ENCODE measurements around the gene EIF4E3. TPM values are rescaled to one million over a fixed set of nuclear protein-coding genes. Genes with fewer than 3 reads are reported as not detected.

Gene EIF4E3
- total RNA-seq, 1 donor, result 2.9 TPM

GRCh38 chr3:71721002-71721401 is 4.2 kb downstream of the EIF4E3 start:
- no peaks in the 10 kb centered on the region for H3K79me2 ChIP-seq (ENCODE audit: insufficient read depth, low read length)
- H2AFZ ChIP-seq (ENCODE audit: low read length), result no peak overlapping the region
- no peaks in the 10 kb centered on the region for H4K20me1 ChIP-seq (ENCODE audit: insufficient read depth, low read length)
- no peaks in the 10 kb centered on the region for H3K36me3 ChIP-seq (ENCODE audit: insufficient read depth, low read length)
- DNase-seq (ENCODE audit: insufficient read length, low spot score, missing footprints), result no peak
- H3K4me1 ChIP-seq (ENCODE audit: insufficient read depth, low read length), result peaks cover 7% of the 10 kb centered on the region
- no peak overlapping the region for H3K27ac ChIP-seq (ENCODE audit: low read depth, low read length)
- no peaks in the 10 kb centered on the region for H3K9me3 ChIP-seq (ENCODE audit: low read depth, low read length)
- H3K4me2 ChIP-seq (ENCODE audit: insufficient read depth, low read length), result no peak overlapping the region
- no peak overlapping the region for H3K4me3 ChIP-seq (ENCODE audit: insufficient read depth, low read length)
- H3K27me3 ChIP-seq (ENCODE audit: insufficient read depth, low read length), result peaks cover 42% of the 10 kb centered on the region
- no peak for TF ChIP-seq CTCF (IDR thresholded peaks at IDR 0.05; ENCODE audit: extremely low read depth, low read depth, low read length)

DNA sequence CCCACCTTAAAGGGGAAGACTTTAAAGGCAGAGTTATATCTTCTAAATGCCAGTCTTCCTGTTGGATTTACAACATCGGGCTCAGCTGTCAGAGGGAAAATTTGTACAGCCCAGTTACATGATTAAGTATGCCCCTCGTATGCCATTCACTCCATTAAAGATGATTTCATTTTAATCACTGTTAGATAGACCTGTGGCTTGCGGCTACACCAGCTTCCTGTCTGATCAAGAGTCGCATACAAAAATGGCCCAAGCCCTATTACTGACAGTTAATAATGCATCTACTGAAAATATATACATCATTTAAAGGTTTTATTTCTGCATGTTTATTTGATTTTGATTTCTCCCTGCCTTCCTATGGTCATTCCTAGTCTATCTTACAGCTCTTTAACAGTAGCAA is 7.1 kb downstream of the EIF4E3 start:
- Histone ChIP-seq H3K9me3 (ENCODE audit: low read depth, low read length) (no peaks in the 10 kb centered on the region), H2AFZ (ENCODE audit: low read length) (no peak overlapping the region), H4K20me1 (ENCODE audit: insufficient read depth, low read length) (no peaks in the 10 kb centered on the region), H3K79me2 (ENCODE audit: insufficient read depth, low read length) (no peaks in the 10 kb centered on the region), H3K4me3 (ENCODE audit: insufficient read depth, low read length) (no peak overlapping the region), H3K36me3 (ENCODE audit: insufficient read depth, low read length) (no peaks in the 10 kb centered on the region), H3K4me1 (ENCODE audit: insufficient read depth, low read length) (no peaks in the 10 kb centered on the region), H3K27me3 (ENCODE audit: insufficient read depth, low read length) (peaks cover 32% of the 10 kb centered on the region), H3K4me2 (ENCODE audit: insufficient read depth, low read length) (no peak overlapping the region), H3K27ac (ENCODE audit: low read depth, low read length) (no peak overlapping the region)
- no peak for TF ChIP-seq CTCF (IDR thresholded peaks at IDR 0.05; ENCODE audit: extremely low read depth, low read depth, low read length)
- no peak for DNase-seq (ENCODE audit: insufficient read length, low spot score, missing footprints)

DNA sequence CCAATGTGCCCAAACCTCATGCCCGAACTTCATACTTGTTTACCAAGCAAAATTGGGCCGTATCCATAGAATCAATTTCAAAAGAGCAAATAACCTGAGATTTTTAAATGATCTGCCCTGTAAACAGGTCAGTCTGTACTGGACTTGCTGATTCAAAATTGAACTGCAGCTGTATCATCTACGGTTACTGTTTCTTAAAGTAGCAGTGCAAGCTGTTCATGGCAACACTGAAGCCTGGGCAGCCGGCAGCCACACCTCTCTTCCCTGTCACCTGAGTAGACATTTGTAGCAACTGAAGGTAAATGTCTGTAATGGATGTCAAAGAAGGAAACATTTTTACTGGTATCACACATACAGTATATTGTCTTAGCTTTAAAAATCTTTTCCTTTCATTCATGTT is 10.6 kb downstream of the EIF4E3 start:
- H3K36me3 ChIP-seq (ENCODE audit: insufficient read depth, low read length), result no peaks in the 10 kb centered on the region
- H3K4me3 ChIP-seq (ENCODE audit: insufficient read depth, low read length), result no peak overlapping the region
- H3K4me1 ChIP-seq (ENCODE audit: insufficient read depth, low read length), result no peaks in the 10 kb centered on the region
- no peak for TF ChIP-seq CTCF (IDR thresholded peaks at IDR 0.05; ENCODE audit: extremely low read depth, low read depth, low read length)
- no peak overlapping the region for H2AFZ ChIP-seq (ENCODE audit: low read length)
- H3K9me3 ChIP-seq (ENCODE audit: low read depth, low read length), result no peaks in the 10 kb centered on the region
- peaks cover 21% of the 10 kb centered on the region for H3K27me3 ChIP-seq (ENCODE audit: insufficient read depth, low read length)
- no peaks in the 10 kb centered on the region for H3K79me2 ChIP-seq (ENCODE audit: insufficient read depth, low read length)
- no peak overlapping the region for H3K4me2 ChIP-seq (ENCODE audit: insufficient read depth, low read length)
- H3K27ac ChIP-seq (ENCODE audit: low read depth, low read length), result no peak overlapping the region
- no peak for DNase-seq (ENCODE audit: insufficient read length, low spot score, missing footprints)
- H4K20me1 ChIP-seq (ENCODE audit: insufficient read depth, low read length), result no peaks in the 10 kb centered on the region

DNA sequence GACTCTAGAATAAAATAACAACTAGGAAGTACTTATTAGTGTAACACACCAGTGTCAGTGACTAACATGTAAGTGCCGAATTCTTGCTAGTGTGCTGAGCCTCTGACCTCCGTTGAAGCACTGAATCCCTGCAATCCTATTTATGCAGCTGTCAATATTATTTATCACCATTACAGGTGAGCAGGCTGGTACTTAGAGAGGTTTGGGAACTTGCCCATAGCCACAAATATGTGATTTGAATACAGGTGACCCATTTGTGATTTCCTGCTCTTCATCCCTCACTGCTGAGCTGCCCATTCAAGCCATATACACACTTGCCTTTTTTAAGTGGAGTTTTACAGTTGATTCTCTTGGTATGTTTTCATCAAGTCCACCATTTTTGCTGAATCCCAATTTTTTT is 12.2 kb downstream of the EIF4E3 start:
- no peak for TF ChIP-seq CTCF (IDR thresholded peaks at IDR 0.05; ENCODE audit: extremely low read depth, low read depth, low read length)
- no peak overlapping the region for H3K4me2 ChIP-seq (ENCODE audit: insufficient read depth, low read length)
- H3K4me1 ChIP-seq (ENCODE audit: insufficient read depth, low read length), result no peaks in the 10 kb centered on the region
- H2AFZ ChIP-seq (ENCODE audit: low read length), result no peak overlapping the region
- H4K20me1 ChIP-seq (ENCODE audit: insufficient read depth, low read length), result no peaks in the 10 kb centered on the region
- no peak for DNase-seq (ENCODE audit: insufficient read length, low spot score, missing footprints)
- H3K27me3 ChIP-seq (ENCODE audit: insufficient read depth, low read length), result peaks cover 18% of the 10 kb centered on the region
- H3K4me3 ChIP-seq (ENCODE audit: insufficient read depth, low read length), result no peak overlapping the region
- no peaks in the 10 kb centered on the region for H3K36me3 ChIP-seq (ENCODE audit: insufficient read depth, low read length)
- no peaks in the 10 kb centered on the region for H3K9me3 ChIP-seq (ENCODE audit: low read depth, low read length)
- H3K79me2 ChIP-seq (ENCODE audit: insufficient read depth, low read length), result no peaks in the 10 kb centered on the region
- H3K27ac ChIP-seq (ENCODE audit: low read depth, low read length), result no peak overlapping the region
